ENCODE measurements around the gene ABL2.

ABL2 gene

DNA sequence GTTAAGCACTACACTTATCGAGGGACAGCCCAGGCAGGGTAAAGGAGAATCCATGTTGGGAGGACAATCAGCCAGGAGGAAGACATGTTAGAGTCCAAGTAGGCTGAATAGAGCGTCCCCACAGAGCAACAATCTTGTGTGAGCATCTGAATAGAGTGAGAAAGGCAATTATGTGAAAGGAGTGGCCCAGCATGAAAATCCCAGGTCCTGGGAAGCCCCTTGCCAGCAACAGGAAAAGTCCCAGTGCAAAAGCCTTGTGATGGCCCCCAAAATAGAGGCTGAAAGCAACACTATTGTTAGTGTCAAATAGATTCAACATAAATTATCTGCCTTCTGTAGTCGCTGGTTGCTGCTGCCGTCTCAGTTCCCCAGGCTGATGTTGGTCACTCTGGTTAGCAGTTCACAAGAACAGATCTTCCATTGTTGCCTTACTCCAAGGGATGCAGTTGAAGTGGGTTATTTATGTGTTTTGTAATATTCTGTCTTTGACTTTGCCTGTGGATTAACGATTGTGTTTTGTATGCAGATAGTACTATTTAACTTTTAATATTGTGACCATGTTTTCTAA is 12.1 kb upstream of the ABL2 start:
- Histone ChIP-seq H3K4ac (ENCODE audit: low read depth in 1 of 2, low read length in 2 of 2) (no peak overlapping the region), H3K27ac (ENCODE audit: low read length, poor library complexity, severe bottlenecking) (no peak overlapping the region), H3K27me3 (ENCODE audit: control insufficient read depth in 1 of 2, insufficient read depth in 1 of 2, low read length in 2 of 2) (no peaks in the 10 kb centered on the region), H3K23ac (ENCODE audit: low read length in 2 of 2) (no peak overlapping the region), H2BK15ac (ENCODE audit: low read depth, poor library complexity, severe bottlenecking) (no peak overlapping the region), H3K9ac (ENCODE audit: low read length) (no peak overlapping the region), H3K79me1 (replicated peaks; ENCODE audit: low read length, poor library complexity, severe bottlenecking) (no peaks in the 10 kb centered on the region), H4K8ac (ENCODE audit: low read length) (no peak overlapping the region), H3K9me3 (ENCODE audit: control insufficient read depth, low read length) (no peaks in the 10 kb centered on the region), H2BK5ac (ENCODE audit: low read depth, low read length, poor library complexity, severe bottlenecking) (no peak overlapping the region), H2AK5ac (ENCODE audit: low read length, severe bottlenecking) (no peak overlapping the region), H3K14ac (ENCODE audit: low read length in 2 of 2) (no peak overlapping the region), H2BK12ac (ENCODE audit: low read length in 2 of 2) (no peak overlapping the region), H3K18ac (ENCODE audit: low read depth in 1 of 2, low read length in 2 of 2) (no peak overlapping the region), H3K4me1 (ENCODE audit: control insufficient read depth, insufficient read depth, low read depth, low read length) (no peaks in the 10 kb centered on the region), H3K4me3 (ENCODE audit: insufficient read depth in 1 of 2, low read depth in 1 of 2, low read length in 2 of 2) (no peak overlapping the region), H3K36me3 (ENCODE audit: control insufficient read depth in 1 of 2, insufficient read depth in 2 of 2, low read depth in 1 of 2, low read length in 2 of 2) (no peaks in the 10 kb centered on the region), H2BK120ac (ENCODE audit: low read depth, low read length) (no peak overlapping the region), H4K91ac (ENCODE audit: low read length) (no peak overlapping the region), H2AFZ (ENCODE audit: low read depth, low read length) (no peak overlapping the region), H3K4me2 (ENCODE audit: low read length, poor library complexity, severe bottlenecking) (no peak overlapping the region)
- WGBS = 91% methylated on average over 4 of the region's 5 CpGs
- DNase-seq = no peak

DNA sequence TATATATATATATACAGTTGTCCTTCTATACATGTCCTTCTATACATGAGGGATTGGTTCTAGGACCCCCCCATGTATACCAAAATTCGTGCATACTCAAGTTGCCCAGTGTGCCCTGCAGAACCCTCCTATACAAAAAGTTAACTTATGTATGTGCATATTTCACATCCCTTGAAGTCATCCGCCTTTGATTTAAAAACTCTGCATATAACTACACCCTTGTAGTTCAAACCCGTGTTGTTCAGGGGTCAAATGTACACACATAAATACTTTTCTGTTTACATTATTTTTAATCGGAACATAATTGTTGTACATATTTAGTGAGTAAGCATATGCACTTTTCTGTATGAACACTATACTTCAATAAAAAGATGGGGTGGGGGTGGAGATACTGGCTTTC is 7.7 kb upstream of the ABL2 start:
- H3K27me3 ChIP-seq (ENCODE audit: control insufficient read depth in 1 of 2, insufficient read depth in 1 of 2, low read length in 2 of 2) = no peaks in the 10 kb centered on the region
- H3K14ac ChIP-seq (ENCODE audit: low read length in 2 of 2) = no peak overlapping the region
- no peak overlapping the region for H3K4me2 ChIP-seq (ENCODE audit: low read length, poor library complexity, severe bottlenecking)
- no peak overlapping the region for H3K27ac ChIP-seq (ENCODE audit: low read length, poor library complexity, severe bottlenecking)
- no peak overlapping the region for H2BK12ac ChIP-seq (ENCODE audit: low read length in 2 of 2)
- WGBS = 100% methylated on average over 2 of the region's 4 CpGs
- no peak overlapping the region for H3K9ac ChIP-seq (ENCODE audit: low read length)
- no peak overlapping the region for H4K91ac ChIP-seq (ENCODE audit: low read length)
- no peaks in the 10 kb centered on the region for H3K9me3 ChIP-seq (ENCODE audit: control insufficient read depth, low read length)
- H3K79me1 ChIP-seq (replicated peaks; ENCODE audit: low read length, poor library complexity, severe bottlenecking) = no peaks in the 10 kb centered on the region
- H3K4me1 ChIP-seq (ENCODE audit: control insufficient read depth, insufficient read depth, low read depth, low read length) = peaks cover 2% of the 10 kb centered on the region
- no peak overlapping the region for H3K4ac ChIP-seq (ENCODE audit: low read depth in 1 of 2, low read length in 2 of 2)
- no peak overlapping the region for H3K18ac ChIP-seq (ENCODE audit: low read depth in 1 of 2, low read length in 2 of 2)
- no peaks in the 10 kb centered on the region for H3K36me3 ChIP-seq (ENCODE audit: control insufficient read depth in 1 of 2, insufficient read depth in 2 of 2, low read depth in 1 of 2, low read length in 2 of 2)
- H2AK5ac ChIP-seq (ENCODE audit: low read length, severe bottlenecking) = no peak overlapping the region
- H2BK5ac ChIP-seq (ENCODE audit: low read depth, low read length, poor library complexity, severe bottlenecking) = no peak overlapping the region
- H3K4me3 ChIP-seq (ENCODE audit: insufficient read depth in 1 of 2, low read depth in 1 of 2, low read length in 2 of 2) = no peak overlapping the region
- H2BK15ac ChIP-seq (ENCODE audit: low read depth, poor library complexity, severe bottlenecking) = no peak overlapping the region
- no peak overlapping the region for H4K8ac ChIP-seq (ENCODE audit: low read length)
- no peak for DNase-seq
- no peak overlapping the region for H2BK120ac ChIP-seq (ENCODE audit: low read depth, low read length)
- H2AFZ ChIP-seq (ENCODE audit: low read depth, low read length) = no peak overlapping the region
- no peak overlapping the region for H3K23ac ChIP-seq (ENCODE audit: low read length in 2 of 2)

DNA sequence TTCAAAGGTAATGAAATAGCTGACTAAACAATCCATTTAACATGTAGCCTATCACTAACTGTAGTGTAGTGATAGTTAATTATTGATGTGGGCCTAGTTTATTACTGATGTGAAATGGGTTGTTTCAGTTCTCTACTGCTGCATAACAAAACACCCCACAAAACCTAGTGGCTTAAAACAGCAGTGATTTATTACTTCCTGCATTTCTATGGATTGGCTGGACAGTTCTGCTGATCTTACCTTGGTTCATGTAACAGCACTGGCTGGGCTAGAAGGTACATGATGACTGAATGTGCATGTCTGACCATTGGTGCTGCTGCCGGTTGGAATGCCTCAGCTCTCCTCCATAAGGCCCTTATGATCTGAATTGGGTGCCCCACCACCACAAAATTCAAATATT is 5.4 kb upstream of the ABL2 start:
- no peak overlapping the region for H4K8ac ChIP-seq (ENCODE audit: low read length)
- no peak overlapping the region for H2BK120ac ChIP-seq (ENCODE audit: low read depth, low read length)
- H3K4me3 ChIP-seq (ENCODE audit: insufficient read depth in 1 of 2, low read depth in 1 of 2, low read length in 2 of 2) = no peak overlapping the region
- 100% methylated on average over 1 of the region's 1 CpG for WGBS
- H3K36me3 ChIP-seq (ENCODE audit: control insufficient read depth in 1 of 2, insufficient read depth in 2 of 2, low read depth in 1 of 2, low read length in 2 of 2) = no peaks in the 10 kb centered on the region
- H3K9ac ChIP-seq (ENCODE audit: low read length) = no peak overlapping the region
- H3K4ac ChIP-seq (ENCODE audit: low read depth in 1 of 2, low read length in 2 of 2) = no peak overlapping the region
- H3K27me3 ChIP-seq (ENCODE audit: control insufficient read depth in 1 of 2, insufficient read depth in 1 of 2, low read length in 2 of 2) = no peaks in the 10 kb centered on the region
- H4K91ac ChIP-seq (ENCODE audit: low read length) = no peak overlapping the region
- no peak overlapping the region for H2AFZ ChIP-seq (ENCODE audit: low read depth, low read length)
- H3K4me1 ChIP-seq (ENCODE audit: control insufficient read depth, insufficient read depth, low read depth, low read length) = peaks cover 2% of the 10 kb centered on the region
- H3K9me3 ChIP-seq (ENCODE audit: control insufficient read depth, low read length) = no peaks in the 10 kb centered on the region
- no peak overlapping the region for H2BK5ac ChIP-seq (ENCODE audit: low read depth, low read length, poor library complexity, severe bottlenecking)
- no peak overlapping the region for H3K23ac ChIP-seq (ENCODE audit: low read length in 2 of 2)
- DNase-seq = no peak
- no peak overlapping the region for H2BK15ac ChIP-seq (ENCODE audit: low read depth, poor library complexity, severe bottlenecking)
- H3K27ac ChIP-seq (ENCODE audit: low read length, poor library complexity, severe bottlenecking) = no peak overlapping the region
- H2BK12ac ChIP-seq (ENCODE audit: low read length in 2 of 2) = no peak overlapping the region
- H3K4me2 ChIP-seq (ENCODE audit: low read length, poor library complexity, severe bottlenecking) = no peak overlapping the region
- H3K79me1 ChIP-seq (replicated peaks; ENCODE audit: low read length, poor library complexity, severe bottlenecking) = no peaks in the 10 kb centered on the region
- H2AK5ac ChIP-seq (ENCODE audit: low read length, severe bottlenecking) = no peak overlapping the region
- H3K14ac ChIP-seq (ENCODE audit: low read length in 2 of 2) = no peak overlapping the region
- H3K18ac ChIP-seq (ENCODE audit: low read depth in 1 of 2, low read length in 2 of 2) = no peak overlapping the region

DNA sequence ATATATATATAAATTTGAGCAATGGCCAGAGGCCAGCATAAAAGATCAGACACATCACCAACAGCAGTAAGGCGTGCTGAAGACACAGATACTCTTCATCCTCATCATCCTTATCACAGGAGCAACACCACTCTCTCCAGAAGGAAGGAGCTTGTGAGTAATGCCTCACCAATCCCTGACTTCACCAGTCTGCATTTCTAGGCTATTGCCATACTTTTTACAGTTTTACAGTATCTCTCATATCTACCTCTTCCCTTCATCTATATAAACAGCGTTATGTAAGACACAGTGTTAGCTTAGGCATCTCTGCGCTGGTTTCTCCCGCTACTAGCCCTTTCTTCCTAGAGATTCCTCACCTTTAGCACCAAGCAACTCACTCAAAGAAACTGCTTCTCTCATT is 2.4 kb upstream of the ABL2 start:
- no peaks in the 10 kb centered on the region for H3K36me3 ChIP-seq (ENCODE audit: control insufficient read depth in 1 of 2, insufficient read depth in 2 of 2, low read depth in 1 of 2, low read length in 2 of 2)
- no peak overlapping the region for H2BK5ac ChIP-seq (ENCODE audit: low read depth, low read length, poor library complexity, severe bottlenecking)
- no peaks in the 10 kb centered on the region for H3K27me3 ChIP-seq (ENCODE audit: control insufficient read depth in 1 of 2, insufficient read depth in 1 of 2, low read length in 2 of 2)
- no peak overlapping the region for H4K8ac ChIP-seq (ENCODE audit: low read length)
- no peak overlapping the region for H3K4me3 ChIP-seq (ENCODE audit: insufficient read depth in 1 of 2, low read depth in 1 of 2, low read length in 2 of 2)
- H2BK120ac ChIP-seq (ENCODE audit: low read depth, low read length) = no peak overlapping the region
- peak overlapping the region; percentile 57 for H3K27ac ChIP-seq (ENCODE audit: low read length, poor library complexity, severe bottlenecking)
- no peak overlapping the region for H3K4ac ChIP-seq (ENCODE audit: low read depth in 1 of 2, low read length in 2 of 2)
- no peaks in the 10 kb centered on the region for H3K9me3 ChIP-seq (ENCODE audit: control insufficient read depth, low read length)
- peaks cover 6% of the 10 kb centered on the region for H3K4me1 ChIP-seq (ENCODE audit: control insufficient read depth, insufficient read depth, low read depth, low read length)
- no peak overlapping the region for H3K23ac ChIP-seq (ENCODE audit: low read length in 2 of 2)
- H3K18ac ChIP-seq (ENCODE audit: low read depth in 1 of 2, low read length in 2 of 2) = no peak overlapping the region
- H3K79me1 ChIP-seq (replicated peaks; ENCODE audit: low read length, poor library complexity, severe bottlenecking) = peaks cover 2% of the 10 kb centered on the region
- H3K4me2 ChIP-seq (ENCODE audit: low read length, poor library complexity, severe bottlenecking) = no peak overlapping the region
- no peak overlapping the region for H4K91ac ChIP-seq (ENCODE audit: low read length)
- DNase-seq = peak; percentile 28
- H2AFZ ChIP-seq (ENCODE audit: low read depth, low read length) = no peak overlapping the region
- H3K9ac ChIP-seq (ENCODE audit: low read length) = no peak overlapping the region
- H3K14ac ChIP-seq (ENCODE audit: low read length in 2 of 2) = no peak overlapping the region
- WGBS = 80% methylated on average over 4 of the region's 4 CpGs
- no peak overlapping the region for H2AK5ac ChIP-seq (ENCODE audit: low read length, severe bottlenecking)
- peak overlapping the region in 1 of 2 experiments; percentile 39 for H2BK12ac ChIP-seq (ENCODE audit: low read length in 2 of 2)
- H2BK15ac ChIP-seq (ENCODE audit: low read depth, poor library complexity, severe bottlenecking) = no peak overlapping the region
